ENCODE results near the gene MGAT4B.
A peak's percentile ranks its signal among the peaks of the same experiment; 100 is the strongest.
"Not testable (repeated sequence)": the region's sequence is repeated elsewhere in the genome, so short reads cannot be mapped to it uniquely, and the experiment has no call there.

MGAT4B gene

GRCh38 chr5:179795863-179796833, 10.5 kb downstream of the MGAT4B start:
- Histone ChIP-seq H3K9me3 (ENCODE audit: control insufficient read depth in 5 of 5, low read length in 5 of 5) (no peaks in the 10 kb centered on the region), H3K4me3 (ENCODE audit: low read depth in 1 of 5, low read length in 5 of 5) (peak overlapping the region; percentile 46 to 71 (median 68)), H3K27me3 (ENCODE audit: control insufficient read depth in 5 of 5, insufficient read depth in 4 of 5, low read length in 5 of 5) (no peaks in the 10 kb centered on the region), H3K9ac (ENCODE audit: low read length in 5 of 5) (peak overlapping the region in 4 of 5 donors; percentile 59 to 77 (median 74)), H3K4me1 (ENCODE audit: control insufficient read depth in 5 of 5, insufficient read depth in 5 of 5, low read length in 5 of 5) (peaks cover 4 to 57% (median 50%) of the 10 kb centered on the region in 5 donors), H3K27ac (ENCODE audit: low read depth, low read length) (peak overlapping the region; percentile 67), H3K36me3 (ENCODE audit: control insufficient read depth in 5 of 5, insufficient read depth in 5 of 5, low read length in 5 of 5) (peaks cover 0 to 42% (median 35%) of the 10 kb centered on the region in 5 donors)

- H3K36me3 ChIP-seq (ENCODE audit: control insufficient read depth in 5 of 5, insufficient read depth in 5 of 5, low read length in 5 of 5) = peaks cover 0 to 34% (median 30%) of the 10 kb centered on the region in 5 donors
- H3K4me3 ChIP-seq (ENCODE audit: low read depth in 1 of 5, low read length in 5 of 5) = peak overlapping the region; percentile 55 to 71 (median 68)
- H3K27ac ChIP-seq (ENCODE audit: low read depth, low read length) = peak overlapping the region; percentile 16
- H3K27me3 ChIP-seq (ENCODE audit: control insufficient read depth in 5 of 5, insufficient read depth in 4 of 5, low read length in 5 of 5) = no peaks in the 10 kb centered on the region
- H3K9me3 ChIP-seq (ENCODE audit: control insufficient read depth in 5 of 5, low read length in 5 of 5) = no peaks in the 10 kb centered on the region
- peak overlapping the region in 3 of 5 donors; percentile 22 to 62 (median 59) for H3K9ac ChIP-seq (ENCODE audit: low read length in 5 of 5)
- peaks cover 4 to 57% (median 50%) of the 10 kb centered on the region in 5 donors for H3K4me1 ChIP-seq (ENCODE audit: control insufficient read depth in 5 of 5, insufficient read depth in 5 of 5, low read length in 5 of 5)
Observed at GRCh38 chr5:179795049-179795862, 11.4 kb downstream of the MGAT4B start.

GRCh38 chr5:179794575-179794974, 12.1 kb downstream of the MGAT4B start:
- no peaks in the 10 kb centered on the region for H3K27me3 ChIP-seq (ENCODE audit: control insufficient read depth in 5 of 5, insufficient read depth in 4 of 5, low read length in 5 of 5)
- H3K4me3 ChIP-seq (ENCODE audit: low read depth in 1 of 5, low read length in 5 of 5) = peak overlapping the region; percentile 13 to 69 (median 64)
- peak overlapping the region; percentile 76 for H3K27ac ChIP-seq (ENCODE audit: low read depth, low read length)
- no peaks in the 10 kb centered on the region for H3K9me3 ChIP-seq (ENCODE audit: control insufficient read depth in 5 of 5, low read length in 5 of 5)
- H3K4me1 ChIP-seq (ENCODE audit: control insufficient read depth in 5 of 5, insufficient read depth in 5 of 5, low read length in 5 of 5) = peaks cover 4 to 57% (median 50%) of the 10 kb centered on the region in 5 donors
- H3K36me3 ChIP-seq (ENCODE audit: control insufficient read depth in 5 of 5, insufficient read depth in 5 of 5, low read length in 5 of 5) = peaks cover 0 to 27% (median 24%) of the 10 kb centered on the region in 5 donors
- peak overlapping the region in 4 of 5 donors; percentile 2 to 74 (median 30) for H3K9ac ChIP-seq (ENCODE audit: low read length in 5 of 5)

- H3K36me3 ChIP-seq (ENCODE audit: control insufficient read depth in 5 of 5, insufficient read depth in 5 of 5, low read length in 5 of 5) = peaks cover 0 to 23% (median 20%) of the 10 kb centered on the region in 5 donors
- H3K27ac ChIP-seq (ENCODE audit: low read depth, low read length) = peak overlapping the region; percentile 76
- H3K4me3 ChIP-seq (ENCODE audit: low read depth in 1 of 5, low read length in 5 of 5) = peak overlapping the region; percentile 13 to 69 (median 56)
- H3K27me3 ChIP-seq (ENCODE audit: control insufficient read depth in 5 of 5, insufficient read depth in 4 of 5, low read length in 5 of 5) = no peaks in the 10 kb centered on the region
- no peaks in the 10 kb centered on the region for H3K9me3 ChIP-seq (ENCODE audit: control insufficient read depth in 5 of 5, low read length in 5 of 5)
- peak overlapping the region in 4 of 5 donors; percentile 11 to 74 (median 56) for H3K9ac ChIP-seq (ENCODE audit: low read length in 5 of 5)
- H3K4me1 ChIP-seq (ENCODE audit: control insufficient read depth in 5 of 5, insufficient read depth in 5 of 5, low read length in 5 of 5) = peaks cover 4 to 57% (median 50%) of the 10 kb centered on the region in 5 donors
Observed at GRCh38 chr5:179794171-179794570, 12.5 kb downstream of the MGAT4B start.

- Histone ChIP-seq H3K27me3 (ENCODE audit: control insufficient read depth in 5 of 5, insufficient read depth in 4 of 5, low read length in 5 of 5) (no peaks in the 10 kb centered on the region), H3K4me1 (ENCODE audit: control insufficient read depth in 5 of 5, insufficient read depth in 5 of 5, low read length in 5 of 5) (peaks cover 4 to 57% (median 50%) of the 10 kb centered on the region in 5 donors), H3K4me3 (ENCODE audit: low read depth in 1 of 5, low read length in 5 of 5) (peak within 1 kb of the TSS; percentile 13 to 69 (median 64)), H3K9me3 (ENCODE audit: control insufficient read depth in 5 of 5, low read length in 5 of 5) (no peaks in the 10 kb centered on the region), H3K9ac (ENCODE audit: low read length in 5 of 5) (peak within 1 kb of the TSS in 4 of 5 donors; percentile 11 to 74 (median 56)), H3K36me3 (ENCODE audit: control insufficient read depth in 5 of 5, insufficient read depth in 5 of 5, low read length in 5 of 5) (peaks cover 0 to 17% (median 14%) of the 10 kb centered on the region in 5 donors), H3K27ac (ENCODE audit: low read depth, low read length) (peak within 1 kb of the TSS; percentile 76)
Observed at GRCh38 chr5:179793468-179794139, 13.1 kb downstream of the MGAT4B start, which contains the start of gene LTC4S. LTC4S (plus strand) TSS chr5:179793986; CDS start chr5:179794081, 95 bp downstream.

- peaks cover 4 to 57% (median 50%) of the 10 kb centered on the region in 5 donors for H3K4me1 ChIP-seq (ENCODE audit: control insufficient read depth in 5 of 5, insufficient read depth in 5 of 5, low read length in 5 of 5)
Observed at GRCh38 chr5:179792612-179793467, 13.8 kb downstream of the MGAT4B start.

GRCh38 chr5:179791881-179792611, 14.6 kb downstream of the MGAT4B start:
- Histone ChIP-seq H3K27ac (ENCODE audit: low read depth, low read length) (peak overlapping the region; percentile 76), H3K4me1 (ENCODE audit: control insufficient read depth in 5 of 5, insufficient read depth in 5 of 5, low read length in 5 of 5) (peaks cover 4 to 53% (median 47%) of the 10 kb centered on the region in 5 donors), H3K9me3 (ENCODE audit: control insufficient read depth in 5 of 5, low read length in 5 of 5) (no peaks in the 10 kb centered on the region), H3K36me3 (ENCODE audit: control insufficient read depth in 5 of 5, insufficient read depth in 5 of 5, low read length in 5 of 5) (peaks cover 0 to 2% (median under 1%) of the 10 kb centered on the region in 5 donors), H3K4me3 (ENCODE audit: low read depth in 1 of 5, low read length in 5 of 5) (no peak overlapping the region), H3K9ac (ENCODE audit: low read length in 5 of 5) (peak overlapping the region in 1 of 5 donors; percentile 28), H3K27me3 (ENCODE audit: control insufficient read depth in 5 of 5, insufficient read depth in 4 of 5, low read length in 5 of 5) (no peaks in the 10 kb centered on the region)

More at GRCh38 chr5:179792612-179793467, 13.8 kb downstream of the MGAT4B start:
- Histone ChIP-seq H3K9me3 (ENCODE audit: control insufficient read depth in 5 of 5, low read length in 5 of 5) (no peaks in the 10 kb centered on the region), H3K27me3 (ENCODE audit: control insufficient read depth in 5 of 5, insufficient read depth in 4 of 5, low read length in 5 of 5) (no peaks in the 10 kb centered on the region), H3K36me3 (ENCODE audit: control insufficient read depth in 5 of 5, insufficient read depth in 5 of 5, low read length in 5 of 5) (peaks cover 0 to 10% (median 6%) of the 10 kb centered on the region in 5 donors), H3K4me3 (ENCODE audit: low read depth in 1 of 5, low read length in 5 of 5) (peak overlapping the region in 1 of 5 donors; percentile 69), H3K9ac (ENCODE audit: low read length in 5 of 5) (peak overlapping the region in 4 of 5 donors; percentile 11 to 63 (median 35)), H3K27ac (ENCODE audit: low read depth, low read length) (peak overlapping the region; percentile 76)

- H3K27me3 ChIP-seq (ENCODE audit: control insufficient read depth in 5 of 5, insufficient read depth in 4 of 5, low read length in 5 of 5); H3K9me3 ChIP-seq (ENCODE audit: control insufficient read depth in 5 of 5, low read length in 5 of 5); H3K36me3 ChIP-seq (ENCODE audit: control insufficient read depth in 5 of 5, insufficient read depth in 5 of 5, low read length in 5 of 5); H3K4me3 ChIP-seq (ENCODE audit: low read depth in 1 of 5, low read length in 5 of 5); H3K27ac ChIP-seq (ENCODE audit: low read depth, low read length); H3K9ac ChIP-seq (ENCODE audit: low read length in 5 of 5): not testable (repeated sequence)
- peaks cover 4 to 32% (median 24%) of the 10 kb centered on the region in 5 donors for H3K4me1 ChIP-seq (ENCODE audit: control insufficient read depth in 5 of 5, insufficient read depth in 5 of 5, low read length in 5 of 5)
Observed at GRCh38 chr5:179789278-179789677, 17.4 kb downstream of the MGAT4B start.
